Endothelial cell of umbilical vein (primary cell): ENCODE data around the gene TNFSF12. TPM values are rescaled to one million over a fixed set of nuclear protein-coding genes. Genes with fewer than 3 reads are reported as not detected.

Source experiments
- BruUV-seq: library from RNA; stranded (reverse); fragments of 400-500 nt; replicated peaks from 2 replicates; lab custom pipeline; 2021; lab: Mats Ljungman, UMichigan
- CTCF ChIA-PET: fragments of 300-600, 350-600 bp; sonication (Branson Sonifier 250); formaldehyde crosslinking; loops from one replicate; lab custom pipeline; 2021; ENCODE audit warnings: antibody characterized with exemption, inconsistent platforms; lab: Charles Lee
- POLR2A ChIA-PET: fragments of 300-600, 350-600 bp; sonication (Branson Sonifier 250); formaldehyde crosslinking; loops from one replicate; lab custom pipeline; 2021; ENCODE audit warnings: antibody characterized with exemption, inconsistent platforms; lab: Charles Lee
- DNase-seq: peaks from one replicate; pipeline ENCODE4 v3.0.0-alpha.2; 2011; ENCODE audit warnings: low read depth, low spot score
- FAIRE-seq: peaks from 2 replicates; lab custom pipeline; 2011; peaks lifted over from hg19 to GRCh38; lab: Jason Lieb, UNC
- H2AFZ ChIP-seq: 2 replicates; pipeline ENCODE4 v1.6.0; 2012; ENCODE audit warnings: low read depth, low read length, control low read depth, inconsistent platforms
- H3K27ac ChIP-seq: 2 replicates; pipeline ENCODE4 v1.5.1; 2011; ENCODE audit warnings: low read depth, mild to moderate bottlenecking, control low read depth, low read length, moderate library complexity; ENCODE audit not compliant: insufficient read depth
- H3K27me3 ChIP-seq, 2 experiments: 2 replicates each; pipeline versions ENCODE4 v1.6.0 to v1.6.1; 2011; ENCODE audit warnings: low read length in 2 of 2, mixed read lengths in 1 of 2; ENCODE audit not compliant: control insufficient read depth in 2 of 2, insufficient read depth in 2 of 2
- H3K36me3 ChIP-seq, 2 experiments: 2 replicates in 1 of 2; 3 replicates in 1 of 2; pipeline ENCODE4 v1.5.1; 2011; ENCODE audit warnings: low read length in 2 of 2, mild to moderate bottlenecking in 1 of 2, moderate library complexity in 1 of 2; ENCODE audit not compliant: control insufficient read depth in 2 of 2, insufficient read depth in 2 of 2; ENCODE audit errors: extremely low read depth in 1 of 2
- H3K4me1 ChIP-seq: 3 replicates; pipeline ENCODE4 v1.5.1; 2011; ENCODE audit warnings: mild to moderate bottlenecking, low read length; ENCODE audit not compliant: control insufficient read depth, insufficient read depth; ENCODE audit errors: extremely low read depth
- H3K4me2 ChIP-seq: 2 replicates; pipeline ENCODE4 v1.6.1; 2011; ENCODE audit warnings: low read length, control low read depth, mixed read lengths; ENCODE audit not compliant: insufficient read depth
- H3K4me3 ChIP-seq, 3 experiments: fragments of 200-600 bp in 1 of 3; sonication (generic), shearing (Covaris generic) in 1 of 3; replicated peaks in 1 of 3; 2 replicates each; pipeline ENCODE4 v1.5.1; 2011 to 2016; ENCODE audit warnings: control low read depth in 3 of 3, low read length in 3 of 3, mild to moderate bottlenecking in 2 of 3, inconsistent platforms in 1 of 3, low read depth in 1 of 3, moderate library complexity in 1 of 3; ENCODE audit not compliant: insufficient read depth in 1 of 3
- H3K79me2 ChIP-seq: 2 replicates; pipeline ENCODE4 v1.6.0; 2012; ENCODE audit warnings: low read length, inconsistent platforms; ENCODE audit not compliant: control insufficient read depth, insufficient read depth
- H3K9ac ChIP-seq: replicated peaks from 2 replicates; pipeline ENCODE3; 2011; ENCODE audit warnings: low read length, control low read depth; ENCODE audit not compliant: insufficient read depth; ENCODE audit errors: extremely low read depth
- H3K9me1 ChIP-seq: replicated peaks from 3 replicates; pipeline ENCODE4 v1.6.0; 2011; ENCODE audit warnings: mild to moderate bottlenecking, low read length; ENCODE audit not compliant: control insufficient read depth, insufficient read depth; ENCODE audit errors: extremely low read depth
- H3K9me3 ChIP-seq: replicated peaks from 2 replicates; pipeline ENCODE4 v1.5.1; 2012; ENCODE audit warnings: low read length, inconsistent platforms; ENCODE audit not compliant: control insufficient read depth, insufficient read depth
- H4K20me1 ChIP-seq: replicated peaks from 2 replicates; pipeline ENCODE3; 2011; ENCODE audit warnings: mild to moderate bottlenecking, low read length; ENCODE audit not compliant: control insufficient read depth, insufficient read depth; ENCODE audit errors: extremely low read depth
- CTCF ChIP-seq, 2 donors: IDR thresholded peaks; 1 replicate in 1 of 2; 2 replicates in 1 of 2; pipeline ENCODE4 v1.5.1; 2011; ENCODE audit warnings: low read length in 2 of 2, mild to moderate bottlenecking in 2 of 2, moderate library complexity in 2 of 2, control low read depth in 1 of 2, inconsistent platforms in 1 of 2, low read depth in 1 of 2; ENCODE audit not compliant: insufficient read depth in 1 of 2; ENCODE audit errors: extremely low read depth in 1 of 2
- EZH2 ChIP-seq: IDR thresholded peaks from 2 replicates; pipeline ENCODE4 v1.6.1; 2012; ENCODE audit warnings: borderline replicate concordance, low read depth, mild to moderate bottlenecking, moderate library complexity, low read length, inconsistent platforms; ENCODE audit not compliant: severe bottlenecking
- FOS ChIP-seq: IDR thresholded peaks from 2 replicates; pipeline ENCODE4 v1.6.1; 2011; ENCODE audit warnings: mild to moderate bottlenecking, low read length, moderate library complexity, borderline replicate concordance; ENCODE audit not compliant: insufficient read depth
- GATA2 ChIP-seq: IDR thresholded peaks from 2 replicates; pipeline ENCODE4 v1.7.0; 2011; ENCODE audit warnings: low read depth, mild to moderate bottlenecking, moderate library complexity, mixed read lengths, low read length; ENCODE audit not compliant: insufficient read length, insufficient read depth
- JUN ChIP-seq: IDR thresholded peaks from 2 replicates; pipeline ENCODE4 v1.6.1; 2011; ENCODE audit warnings: borderline replicate concordance, low read depth; ENCODE audit not compliant: insufficient read length, insufficient read depth
- MAX ChIP-seq: IDR thresholded peaks from 2 replicates; pipeline ENCODE4 v1.6.1; 2011; ENCODE audit not compliant: insufficient read depth, insufficient read length
- dilution Hi-C: fragments of 300-500 bp; cut with MboI; formaldehyde crosslinking; loops from one replicate; pipeline ENCODE4 v1.15.0; 2019; ENCODE audit warnings: low sequenced_read_pairs; ENCODE audit not compliant: extremely low pct_ligation_motif_present
- intact Hi-C: fragments of 100-400 bp; cut with micrococcal nuclease; formaldehyde crosslinking; loops from one replicate; pipeline ENCODE4 v1.10.0; 2022
- polyA plus RNA-seq, 4 experiments: library from polyadenylated mRNA; depleted of rRNA in 3 of 4; stranded (reverse) in 3 of 4; unstranded in 1 of 4; fragments of >200 nt; gene quantifications; 2 replicates each; pipeline versions ENCODE4 v1.2.1 to v1.2.3, GENCODE V29; 2011 to 2012; ENCODE audit warnings: missing spikeins in 1 of 4
- total RNA-seq: library from RNA; stranded (reverse); gene quantifications from 2 replicates; pipeline ENCODE4 v1.2.3, GENCODE V29; 2021

Gene TNFSF12
- total and polyA plus RNA-seq, 2 donors (not counting 3 experiments of a cell fraction or from before 2014, with no cell fraction given): 28.4 to 39.4 TPM

- Histone ChIP-seq H3K4me2 (no peak overlapping the region), H3K4me3 (no peak overlapping the region), H2AFZ (no peak overlapping the region), H3K27me3 (no peaks in the 10 kb centered on the region), H3K79me2 (no peaks in the 10 kb centered on the region), H3K9ac (no peak overlapping the region), H3K27ac (no peak overlapping the region), H3K4me1 (peaks cover 10% of the 10 kb centered on the region), H3K9me1 (no peaks in the 10 kb centered on the region), H3K9me3 (no peaks in the 10 kb centered on the region), H4K20me1 (no peaks in the 10 kb centered on the region), H3K36me3 (no peaks in the 10 kb centered on the region)
- FAIRE-seq (no peak), DNase-seq (no peak)
- TF ChIP-seq EZH2 (no peak), MAX (no peak), CTCF (IDR thresholded peaks at IDR 0.05; ENCODE audit: extremely low read depth in 1 of 2, insufficient read depth in 1 of 2, low read depth in 1 of 2, low read length in 2 of 2) (no peak), FOS (no peak), JUN (no peak), GATA2 (no peak)
- BruUV-seq: no TSS peak
- dilution Hi-C loops (no loop called here), intact Hi-C loops (no loop called here)
- ChIA-PET POLR2A (no interaction called here), CTCF (interaction anchor here (1.8 to 4.7 kb wide), 2 partner anchors 9 to 37 kb away, joined by 7 to 25 read pairs; no protein-coding TSS in a partner anchor)
Observed at GRCh38 chr17:7551396-7551795, 2.5 kb downstream of the TNFSF12 start.
